Left renal pelvis (tissue), 4 donors: ENCODE results near the gene IL17REL. TPM values are rescaled to one million over a fixed set of nuclear protein-coding genes. Genes with fewer than 3 reads are reported as not detected.
"Not testable (repeated sequence)": the region's sequence is repeated elsewhere in the genome, so short reads cannot be mapped to it uniquely, and the experiment has no call there.

Source experiments
- DNase-seq, 4 donors: peaks; one replicate each; pipeline ENCODE4 v3.0.0-alpha.2; 2013; ENCODE audit warnings: low read depth in 4 of 4, low spot score in 3 of 4
- polyA plus RNA-seq, 4 donors: library from polyadenylated mRNA; unstranded; fragments of 120-200 nt; gene quantifications; one replicate each; pipeline ENCODE4 v1.2.1, GENCODE V29; 2013; ENCODE audit not compliant: insufficient read length in 4 of 4

The IL17REL gene
- polyA plus RNA-seq, 4 donors = 0.04 to 0.07 (median 0.05) TPM; not detected in 1

- DNase-seq = no peak
These were observed 18.8 kb downstream of the IL17REL start for GRCh38 chr22:49993649-49994360.

- DNase-seq = no peak
These were observed 19.5 kb downstream of the IL17REL start for GRCh38 chr22:49992921-49993648.

GRCh38 chr22:49991907-49992533, 20.5 kb downstream of the IL17REL start:
- DNase-seq = no peak

GRCh38 chr22:49991167-49991566, 21.4 kb downstream of the IL17REL start:
- DNase-seq = no peak

GRCh38 chr22:49989826-49990225, 22.7 kb downstream of the IL17REL start:
- not testable (repeated sequence) for DNase-seq

GRCh38 chr22:49986325-49986724, 26.2 kb downstream of the IL17REL start:
- DNase-seq = no peak

GRCh38 chr22:49983148-49984042, 29.2 kb downstream of the IL17REL start:
- DNase-seq = no peak

- not testable (repeated sequence) for DNase-seq
These were observed 30.8 kb downstream of the IL17REL start for GRCh38 chr22:49981799-49982198.

GRCh38 chr22:49979587-49980264, 32.8 kb downstream of the IL17REL start:
- no peak for DNase-seq

- no peak for DNase-seq
These were observed 35.0 kb downstream of the IL17REL start for GRCh38 chr22:49977578-49977977.

GRCh38 chr22:49976439-49977175, 36.0 kb downstream of the IL17REL start:
- DNase-seq = no peak

GRCh38 chr22:49975543-49976389, 36.8 kb downstream of the IL17REL start:
- no peak for DNase-seq

- DNase-seq = no peak
These were observed 39.3 kb downstream of the IL17REL start for GRCh38 chr22:49973018-49973961.

GRCh38 chr22:49972163-49973017, 40.2 kb downstream of the IL17REL start:
- no peak for DNase-seq

- DNase-seq = no peak
These were observed 41.1 kb downstream of the IL17REL start for GRCh38 chr22:49971232-49972162.
